ELF-1 (cell line): ENCODE data around the gene TMEM14C.
"Not testable (repeated sequence)": the region's sequence is repeated elsewhere in the genome, so short reads cannot be mapped to it uniquely, and the experiment has no call there.

Source experiments
- DNase-seq: peaks from one replicate; pipeline ENCODE4 v3.0.0-alpha.2; 2016; ENCODE audit warnings: low read depth, low spot score

The TMEM14C gene

GRCh38 chr6:10720960-10721849 is 1.7 kb upstream of the TMEM14C start:
- peak; percentile 3 for DNase-seq

- peak; percentile 5 for DNase-seq
Observed at GRCh38 chr6:10721850-10722569, 860 bp upstream of the TMEM14C start.

- no peak for DNase-seq
Observed at GRCh38 chr6:10722570-10722819, 375 bp upstream of the TMEM14C start.

- DNase-seq: no peak
Observed at GRCh38 chr6:10723567-10723881, 654 bp downstream of the TMEM14C start.

- no peak for DNase-seq
Observed at GRCh38 chr6:10725044-10725443, 2.2 kb downstream of the TMEM14C start.

GRCh38 chr6:10725716-10726115 is 2.8 kb downstream of the TMEM14C start:
- no peak for DNase-seq

GRCh38 chr6:10730254-10730653 is 7.4 kb downstream of the TMEM14C start:
- no peak for DNase-seq

- peak; percentile 37 for DNase-seq
Observed at GRCh38 chr6:10733151-10733715, 10.4 kb downstream of the TMEM14C start.

GRCh38 chr6:10733863-10734262 is 11.0 kb downstream of the TMEM14C start:
- no peak for DNase-seq

- no peak for DNase-seq
Observed at GRCh38 chr6:10736731-10737130, 13.9 kb downstream of the TMEM14C start.

GRCh38 chr6:10740061-10740460 is 17.2 kb downstream of the TMEM14C start:
- DNase-seq: no peak

- DNase-seq: not testable (repeated sequence)
Observed at GRCh38 chr6:10741643-10742042, 18.8 kb downstream of the TMEM14C start.

- DNase-seq: no peak
Observed at GRCh38 chr6:10742251-10742650, 19.4 kb downstream of the TMEM14C start.

GRCh38 chr6:10743515-10743914 is 20.6 kb downstream of the TMEM14C start:
- no peak for DNase-seq

GRCh38 chr6:10745116-10745515 is 22.2 kb downstream of the TMEM14C start:
- peak; percentile 2 for DNase-seq

- DNase-seq: no peak
Observed at GRCh38 chr6:10746915-10747250, 24.0 kb downstream of the TMEM14C start.

GRCh38 chr6:10747251-10747972 is 24.5 kb downstream of the TMEM14C start, which contains the start of gene TMEM14B:
Gene TMEM14B (plus strand): TSS chr6:10747805. CDS start chr6:10749246, 1,441 bp downstream.
- peak; percentile 99 for DNase-seq

- DNase-seq: peak; percentile 31
Observed at GRCh38 chr6:10749734-10750133, 26.9 kb downstream of the TMEM14C start.

GRCh38 chr6:10750568-10750967 is 27.7 kb downstream of the TMEM14C start:
- DNase-seq: not testable (repeated sequence)

- DNase-seq: not testable (repeated sequence)
Observed at GRCh38 chr6:10751757-10752156, 28.9 kb downstream of the TMEM14C start.

- DNase-seq: no peak
Observed at GRCh38 chr6:10756085-10756484, 33.2 kb downstream of the TMEM14C start.

- DNase-seq: peak; percentile 35
Observed at GRCh38 chr6:10759312-10759839, 36.5 kb downstream of the TMEM14C start.
